ENCODE data around the gene ANKRD63.

ANKRD63 gene

GRCh38 chr15:40282869-40283614 lies at the start of gene ANKRD63:
Gene ANKRD63 (minus strand): TSS chr15:40283064. CDS start chr15:40282586, 478 bp downstream.
- peak; percentile 32 to 35 for DNase-seq

GRCh38 chr15:40332113-40332781 lies 49.4 kb upstream of the ANKRD63 start:
- no peak for DNase-seq

GRCh38 chr15:40331637-40332036 lies 48.8 kb upstream of the ANKRD63 start:
- no peak for DNase-seq

- DNase-seq: no peak
Measured at GRCh38 chr15:40331026-40331425, 48.2 kb upstream of the ANKRD63 start.

GRCh38 chr15:40330368-40330836 lies 47.5 kb upstream of the ANKRD63 start:
- no peak for DNase-seq

GRCh38 chr15:40329804-40330203 lies 46.9 kb upstream of the ANKRD63 start:
- no peak for DNase-seq

- no peak for DNase-seq
Measured at GRCh38 chr15:40328751-40329150, 45.9 kb upstream of the ANKRD63 start.

GRCh38 chr15:40328176-40328575 lies 45.3 kb upstream of the ANKRD63 start:
- DNase-seq: no peak

GRCh38 chr15:40327457-40327856 lies 44.6 kb upstream of the ANKRD63 start:
- no peak for DNase-seq

- no peak for DNase-seq
Measured at GRCh38 chr15:40325700-40326099, 42.8 kb upstream of the ANKRD63 start.

- DNase-seq: no peak
Measured at GRCh38 chr15:40325188-40325587, 42.3 kb upstream of the ANKRD63 start.

- DNase-seq: no peak
Measured at GRCh38 chr15:40323953-40324937, 41.4 kb upstream of the ANKRD63 start.

GRCh38 chr15:40323239-40323952 lies 40.5 kb upstream of the ANKRD63 start, which contains the start of gene INAFM2:
Gene INAFM2 (plus strand): TSS chr15:40323692. CDS start chr15:40324056, 364 bp downstream.
- peak; percentile 82 to 87 for DNase-seq

GRCh38 chr15:40322531-40323238 lies 39.8 kb upstream of the ANKRD63 start:
- no peak for DNase-seq

GRCh38 chr15:40320931-40321371 lies 38.1 kb upstream of the ANKRD63 start:
- DNase-seq: peak; percentile 48 to 54

GRCh38 chr15:40320409-40320808 lies 37.5 kb upstream of the ANKRD63 start:
- DNase-seq: no peak

- no peak for DNase-seq
Measured at GRCh38 chr15:40317580-40317979, 34.7 kb upstream of the ANKRD63 start.

- DNase-seq: no peak
Measured at GRCh38 chr15:40316931-40317330, 34.1 kb upstream of the ANKRD63 start.

GRCh38 chr15:40314723-40315276 lies 31.9 kb upstream of the ANKRD63 start:
- DNase-seq: no peak

GRCh38 chr15:40313531-40314398 lies 30.9 kb upstream of the ANKRD63 start:
- DNase-seq: no peak

All from activated CD4-positive, alpha-beta T cell treated with anti-CD3 and anti-CD28 coated beads, Interleukin-2, amount 50 U/mL, for 4 hours (primary cell).